HCT116 (cell line): ENCODE data around the gene EFCAB13.

Experiments used
- CTCF ChIP-seq, 3 experiments: fragments of 200-600 bp in 1 of 3; sonication (generic) in 1 of 3; IDR thresholded peaks in 2 of 3; conservative IDR thresholded peaks in 1 of 3; 2 replicates each; pipeline ENCODE4 v1.5.1; 2012 to 2017; ENCODE audit warnings: low read depth in 2 of 3, low read length in 2 of 3, antibody characterized with exemption in 1 of 3, borderline replicate concordance in 1 of 3, control low read depth in 1 of 3, mild to moderate bottlenecking in 1 of 3, mixed read lengths in 1 of 3, mixed run types in 1 of 3, moderate library complexity in 1 of 3; ENCODE audit not compliant: insufficient read depth in 1 of 3
- ELF1 ChIP-seq: IDR thresholded peaks from 2 replicates; pipeline ENCODE4 v1.6.1; 2012; ENCODE audit warnings: low read depth, borderline replicate concordance
- POLR2A ChIP-seq: IDR thresholded peaks from 2 replicates; pipeline ENCODE4 v1.7.0; 2011; ENCODE audit warnings: borderline replicate concordance; ENCODE audit not compliant: insufficient read depth, insufficient read length; ENCODE audit errors: extremely low read depth
- ZBTB33 ChIP-seq: IDR thresholded peaks from 2 replicates; pipeline ENCODE4 v1.6.1; 2011; ENCODE audit warnings: mild to moderate bottlenecking, low read length, moderate library complexity; ENCODE audit not compliant: insufficient replicate concordance; ENCODE audit errors: extremely low read depth
- ZNF274 ChIP-seq: fragments of 200-500 bp; sonication (Bioruptor generic); IDR thresholded peaks from 2 replicates; pipeline ENCODE4 v1.6.1; 2014; ENCODE audit warnings: mild to moderate bottlenecking, low read depth, low read length, inconsistent platforms

- no peak for TF ChIP-seq CTCF (IDR thresholded peaks at IDR 0.05 in 2 of 3, conservative IDR thresholded peaks at IDR 0.05 in 1 of 3; ENCODE audit: borderline replicate concordance in 1 of 3, insufficient read depth in 1 of 3, low read depth in 2 of 3, low read length in 2 of 3)
- TF ChIP-seq ELF1 = no peak
- TF ChIP-seq ZBTB33 = no peak
- no peak for TF ChIP-seq POLR2A
- no peak for TF ChIP-seq ZNF274
Measured at GRCh38 chr17:47301161-47301560, 22.6 kb upstream of the EFCAB13 start.
